HFFc6 (cell line): ENCODE data around the gene LOXHD1. TPM values are rescaled to one million over a fixed set of nuclear protein-coding genes. Genes with fewer than 3 reads are reported as not detected.

ENCODE experiments used
- DNase-seq: peaks from one replicate; pipeline ENCODE4 v3.0.0-alpha.2; 2018
- H3K27ac Mint-ChIP-seq: 2 replicates; pipeline ENCODE4 v1.8.0; 2020; ENCODE audit warnings: mild to moderate bottlenecking, mixed read lengths
- H3K27me3 Mint-ChIP-seq: 2 replicates; pipeline ENCODE4 v1.8.0; 2021; ENCODE audit warnings: mild to moderate bottlenecking, moderate library complexity, mixed read lengths; ENCODE audit not compliant: insufficient read depth
- H3K36me3 Mint-ChIP-seq: 2 replicates; pipeline ENCODE4 v1.8.0; 2021; ENCODE audit warnings: low read depth, mixed read lengths
- H3K4me1 Mint-ChIP-seq: 2 replicates; pipeline ENCODE4 v1.8.0; 2020; ENCODE audit warnings: low read depth, mixed read lengths
- H3K4me3 Mint-ChIP-seq: 2 replicates; pipeline ENCODE4 v1.8.0; 2020; ENCODE audit warnings: mild to moderate bottlenecking, moderate library complexity, mixed read lengths
- H3K9me3 Mint-ChIP-seq: 2 replicates; pipeline ENCODE4 v1.8.0; 2020; ENCODE audit warnings: mild to moderate bottlenecking, mixed read lengths
- CTCF ChIP-seq: fragments of 200-600 bp; sonication (generic); IDR thresholded peaks from 2 replicates; pipeline ENCODE4 v1.5.0; 2021; ENCODE audit warnings: antibody characterized with exemption, mild to moderate bottlenecking
- total RNA-seq, 6 experiments: library from RNA; stranded (reverse); fragmentation: NEBNext Ultra II Directional; extraction: Animal tissue kit (Norgen Biotek cat#: 25700); gene quantifications; 2 replicates in 1 of 6; 3 replicates in 5 of 6; pipeline ENCODE4 v1.2.3, GENCODE V29; 2021

Gene LOXHD1
- total RNA-seq, 6 experiments from 2014 or later, result not detected

GRCh38 chr18:46477425-46478011, 179.5 kb downstream of the LOXHD1 start:
- Mint-ChIP-seq H3K9me3 (no peaks in the 10 kb centered on the region; the same call in 1 of the 2 replicates), H3K4me1 (no peaks in the 10 kb centered on the region), H3K36me3 (no peaks in the 10 kb centered on the region), H3K4me3 (no peak overlapping the region), H3K27ac (no peak overlapping the region), H3K27me3 (peaks cover 13% of the 10 kb centered on the region)
- no peak for DNase-seq
- no peak for TF ChIP-seq CTCF

GRCh38 chr18:46475390-46475752, 181.6 kb downstream of the LOXHD1 start:
- no peak for TF ChIP-seq CTCF
- Mint-ChIP-seq H3K4me1 (no peaks in the 10 kb centered on the region), H3K4me3 (no peak overlapping the region), H3K36me3 (no peaks in the 10 kb centered on the region), H3K9me3 (no peaks in the 10 kb centered on the region), H3K27ac (no peak overlapping the region), H3K27me3 (peaks cover 11% of the 10 kb centered on the region)
- no peak for DNase-seq

- DNase-seq, result no peak
These were observed 182.3 kb downstream of the LOXHD1 start for GRCh38 chr18:46474487-46475389.

DNA sequence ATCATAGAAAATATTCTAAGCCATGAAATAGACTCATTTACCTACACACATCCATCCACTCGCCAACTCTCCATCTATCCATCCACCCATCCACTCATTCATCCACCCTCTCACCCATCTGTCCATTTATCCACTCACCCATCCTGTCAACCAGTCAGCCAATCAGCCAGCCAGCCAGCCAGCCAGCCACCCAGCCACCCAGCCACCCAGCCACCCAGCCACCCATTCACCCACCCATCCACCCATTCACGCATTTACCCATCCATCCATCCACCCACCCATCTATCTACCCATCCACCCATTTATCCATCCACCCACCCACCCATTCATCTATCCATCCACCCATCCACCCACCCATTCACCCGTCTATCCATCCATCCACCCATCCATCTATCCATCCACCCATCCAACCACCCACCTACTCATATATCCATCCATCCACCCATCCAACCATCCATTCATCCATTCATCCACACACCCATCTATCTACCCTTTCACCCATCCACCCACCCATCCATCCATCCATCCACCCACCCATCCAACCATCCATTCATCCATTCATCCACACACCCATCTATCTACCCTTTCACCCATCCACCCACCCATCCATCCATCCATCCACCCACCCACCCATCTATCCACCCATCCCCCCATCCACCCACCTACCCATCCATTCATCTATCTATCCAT, 185.1 kb downstream of the LOXHD1 start:
- peaks cover 10% of the 10 kb centered on the region for H3K27me3 Mint-ChIP-seq
- no peak for DNase-seq
- H3K9me3 Mint-ChIP-seq, result no peaks in the 10 kb centered on the region
- no peaks in the 10 kb centered on the region for H3K36me3 Mint-ChIP-seq
- H3K4me3 Mint-ChIP-seq, result no peak overlapping the region
- TF ChIP-seq CTCF, result no peak
- no peaks in the 10 kb centered on the region for H3K4me1 Mint-ChIP-seq
- no peak overlapping the region for H3K27ac Mint-ChIP-seq

More at GRCh38 chr18:46474487-46475389, 182.3 kb downstream of the LOXHD1 start:
- no peak overlapping the region for H3K27ac Mint-ChIP-seq
- no peaks in the 10 kb centered on the region for H3K4me1 Mint-ChIP-seq
- H3K9me3 Mint-ChIP-seq, result no peaks in the 10 kb centered on the region
- no peak for TF ChIP-seq CTCF
- H3K4me3 Mint-ChIP-seq, result no peak overlapping the region
- H3K36me3 Mint-ChIP-seq, result no peaks in the 10 kb centered on the region
- peaks cover 9% of the 10 kb centered on the region for H3K27me3 Mint-ChIP-seq

- H3K4me3 Mint-ChIP-seq, result no peak overlapping the region
- H3K36me3 Mint-ChIP-seq, result no peaks in the 10 kb centered on the region
- no peak for DNase-seq
These were observed 186.3 kb downstream of the LOXHD1 start for GRCh38 chr18:46470714-46471113.

More at GRCh38 chr18:46470714-46471113, 186.3 kb downstream of the LOXHD1 start:
- H3K4me1 Mint-ChIP-seq, result no peaks in the 10 kb centered on the region
- H3K27ac Mint-ChIP-seq, result no peak overlapping the region
- no peak for TF ChIP-seq CTCF
- H3K9me3 Mint-ChIP-seq, result no peaks in the 10 kb centered on the region
- H3K27me3 Mint-ChIP-seq, result peaks cover 14% of the 10 kb centered on the region
